Brain microvascular endothelial cell (primary cell): ENCODE results near the gene LUC7L2.

Experiments used
- DNase-seq: peaks from one replicate; pipeline ENCODE4 v3.0.0-alpha.2; 2020
- H3K27ac ChIP-seq: fragments of 250-450 bp; sonication (Bioruptor Pico); 2 replicates; pipeline ENCODE4 v1.5.1; 2020; ENCODE audit warnings: mild to moderate bottlenecking, moderate library complexity
- H3K27me3 ChIP-seq: fragments of 250-450 bp; sonication (Bioruptor Pico); replicated peaks from 2 replicates; pipeline ENCODE4 v1.5.1; 2020; ENCODE audit warnings: mild to moderate bottlenecking
- H3K36me3 ChIP-seq: fragments of 250-450 bp; sonication (Bioruptor Pico); replicated peaks from 2 replicates; pipeline ENCODE4 v1.5.1; 2020; ENCODE audit warnings: mild to moderate bottlenecking
- H3K4me3 ChIP-seq: 2 replicates; pipeline ENCODE4 v1.5.1; 2011; ENCODE audit warnings: low read depth, mild to moderate bottlenecking, control low read depth, low read length, moderate library complexity
- CTCF ChIP-seq: IDR thresholded peaks from 2 replicates; pipeline ENCODE4 v1.5.1; 2011; ENCODE audit warnings: low read depth, mild to moderate bottlenecking, moderate library complexity, low read length, control low read depth, inconsistent platforms; ENCODE audit errors: missing control alignments
- in situ Hi-C: cut with HindIII; loops from 2 replicates; pipeline ENCODE4 v1.10.0; 2017; ENCODE audit warnings: low sequenced_read_pairs, low pct_ligation_motif_present

LUC7L2 gene

GRCh38 chr7:139340037-139340807, 19.5 kb upstream of the LUC7L2 start:
- no peaks in the 10 kb centered on the region for H3K36me3 ChIP-seq
- TF ChIP-seq CTCF, result peak; percentile 86
- in situ Hi-C loops, result no loop called here
- peak overlapping the region; percentile 94 for H3K4me3 ChIP-seq
- H3K27ac ChIP-seq, result peak overlapping the region; percentile 95
- DNase-seq, result peak; percentile 99
- H3K27me3 ChIP-seq, result no peaks in the 10 kb centered on the region

- no peaks in the 10 kb centered on the region for H3K36me3 ChIP-seq
- peak overlapping the region; percentile 95 for H3K27ac ChIP-seq
- in situ Hi-C loops, result no loop called here
- H3K27me3 ChIP-seq, result no peaks in the 10 kb centered on the region
- DNase-seq, result peak; percentile 92
- peak overlapping the region; percentile 94 for H3K4me3 ChIP-seq
- TF ChIP-seq CTCF, result no peak
These were observed 19.0 kb upstream of the LUC7L2 start for GRCh38 chr7:139340808-139341057.

GRCh38 chr7:139341058-139341775, 18.5 kb upstream of the LUC7L2 start, which contains the start of gene FMC1:
Gene FMC1, plus strand, starts transcription at chr7:139341337. Its CDS starts 48 bp downstream, at chr7:139341385.
- peaks cover 1% of the 10 kb centered on the region for H3K36me3 ChIP-seq
- in situ Hi-C loops, result no loop called here
- peak within 1 kb of the TSS; percentile 94 for H3K4me3 ChIP-seq
- peak; percentile 88 for DNase-seq
- H3K27ac ChIP-seq, result peak within 1 kb of the TSS; percentile 95
- peak; percentile 49 for TF ChIP-seq CTCF
- H3K27me3 ChIP-seq, result no peaks in the 10 kb centered on the region

GRCh38 chr7:139341776-139342226, 17.9 kb upstream of the LUC7L2 start:
- Histone ChIP-seq H3K4me3 (peak overlapping the region; percentile 94), H3K27ac (peak overlapping the region; percentile 95), H3K27me3 (no peaks in the 10 kb centered on the region), H3K36me3 (peaks cover 3% of the 10 kb centered on the region)
- in situ Hi-C loops, result no loop called here
- TF ChIP-seq CTCF, result no peak
- DNase-seq, result no peak

GRCh38 chr7:139345042-139345441, 14.7 kb upstream of the LUC7L2 start:
- H3K27me3 ChIP-seq, result no peaks in the 10 kb centered on the region
- H3K4me3 ChIP-seq, result no peak overlapping the region
- no peak for DNase-seq
- in situ Hi-C loops, result no loop called here
- TF ChIP-seq CTCF, result no peak
- H3K27ac ChIP-seq, result no peak overlapping the region
- H3K36me3 ChIP-seq, result peaks cover 5% of the 10 kb centered on the region
